SK-N-SH treated with all-trans-retinoic acid at 6 μM for 48 hours (cell line): ENCODE results near the gene ZNF281.
A peak's percentile ranks its signal among the peaks of the same experiment; 100 is the strongest.
"Not testable (repeated sequence)": the region's sequence is repeated elsewhere in the genome, so short reads cannot be mapped to it uniquely, and the experiment has no call there.

ENCODE experiments used
- ATAC-seq: fragments of 200-7000 bp; cut with Tn5 transposase; 3 replicates; pipeline ENCODE4 v1.9.1; 2020; ENCODE audit warnings: mild to moderate bottlenecking, moderate library complexity
- ARNTL ChIP-seq: fragments of 450-650 bp; formaldehyde crosslinking; IDR thresholded peaks from 2 replicates; pipeline ENCODE4 v1.5.0; 2020; ENCODE audit warnings: low read depth, mild to moderate bottlenecking, moderate library complexity, borderline replicate concordance
- BACH2 ChIP-seq: fragments of 250-450 bp; sonication (Bioruptor Pico); IDR thresholded peaks from 2 replicates; pipeline ENCODE4 v1.9.0; 2021; ENCODE audit warnings: mild to moderate bottlenecking, borderline replicate concordance
- ESRRG ChIP-seq: fragments of 250-450 bp; sonication (Bioruptor Pico); IDR thresholded peaks from 2 replicates; pipeline ENCODE4 v1.6.1; 2021; ENCODE audit warnings: mild to moderate bottlenecking
- GLIS3 ChIP-seq: fragments of 250-450 bp; sonication (Bioruptor Pico); IDR thresholded peaks from 2 replicates; pipeline ENCODE4 v1.5.0; 2020; ENCODE audit warnings: mild to moderate bottlenecking, moderate library complexity
- ISL1 ChIP-seq: fragments of 250-450 bp; sonication (Bioruptor Pico); IDR thresholded peaks from 2 replicates; pipeline ENCODE4 v2.1.2; 2022; ENCODE audit warnings: mild to moderate bottlenecking, moderate library complexity
- OSR1 ChIP-seq: fragments of 250-450 bp; sonication (Bioruptor Pico); IDR thresholded peaks from 2 replicates; pipeline ENCODE4 v1.8.0; 2022; ENCODE audit warnings: moderate library complexity, mild to moderate bottlenecking, inconsistent platforms
- PPARA ChIP-seq: fragments of 250-450 bp; sonication (Bioruptor Pico); IDR thresholded peaks from 2 replicates; pipeline ENCODE4 v1.5.0; 2020; ENCODE audit warnings: mild to moderate bottlenecking, borderline replicate concordance
- SNAI2 ChIP-seq: fragments of 250-450 bp; sonication (Bioruptor Pico); IDR thresholded peaks from 2 replicates; pipeline ENCODE4 v1.5.0; 2020; ENCODE audit warnings: mild to moderate bottlenecking, moderate library complexity
- TCF4 ChIP-seq: fragments of 250-450 bp; sonication (Bioruptor Pico); IDR thresholded peaks from 2 replicates; pipeline ENCODE4 v1.8.0; 2021; ENCODE audit warnings: mild to moderate bottlenecking, moderate library complexity, borderline replicate concordance
- ZC3H10 ChIP-seq: fragments of 250-450 bp; sonication (Bioruptor Pico); IDR thresholded peaks from 2 replicates; pipeline ENCODE4 v1.5.1; 2021; ENCODE audit warnings: mild to moderate bottlenecking, moderate library complexity
- ZFP30 ChIP-seq: fragments of 450-650 bp; formaldehyde crosslinking; IDR thresholded peaks from 2 replicates; pipeline ENCODE4 v1.5.0; 2022; ENCODE audit warnings: mild to moderate bottlenecking, moderate library complexity
- ZNF565 ChIP-seq: fragments of 450-650 bp; formaldehyde crosslinking; conservative IDR thresholded peaks from 2 replicates; pipeline ENCODE4 v1.5.0; 2020; ENCODE audit warnings: low read depth, mild to moderate bottlenecking, moderate library complexity
- ZNF70 ChIP-seq: fragments of 450-650 bp; formaldehyde crosslinking; IDR thresholded peaks from 2 replicates; pipeline ENCODE4 v1.5.0; 2020; ENCODE audit warnings: mild to moderate bottlenecking, moderate library complexity
- TF ChIP-seq, protein P1 (sequence below): fragments of 250-450 bp; sonication (Bioruptor Pico); IDR thresholded peaks from 2 replicates; pipeline ENCODE4 v1.5.0; 2020; ENCODE audit warnings: mild to moderate bottlenecking, moderate library complexity
- TF ChIP-seq, protein P2 (sequence below): fragments of 250-450 bp; sonication (Bioruptor Pico); IDR thresholded peaks from 2 replicates; pipeline ENCODE4 v1.8.0; 2021; ENCODE audit warnings: low read depth, mild to moderate bottlenecking, moderate library complexity, borderline replicate concordance
- TF ChIP-seq, protein P3 (sequence below): fragments of 250-450 bp; sonication (Bioruptor Pico); IDR thresholded peaks from 2 replicates; pipeline ENCODE4 v1.5.1; 2020; ENCODE audit warnings: low read depth, mild to moderate bottlenecking, moderate library complexity
- TF ChIP-seq, protein P4 (sequence below): fragments of 250-450 bp; sonication (Bioruptor Pico); IDR thresholded peaks from 2 replicates; pipeline ENCODE4 v1.8.0; 2020; ENCODE audit warnings: mild to moderate bottlenecking, moderate library complexity, borderline replicate concordance

The ZNF281 gene

DNA sequence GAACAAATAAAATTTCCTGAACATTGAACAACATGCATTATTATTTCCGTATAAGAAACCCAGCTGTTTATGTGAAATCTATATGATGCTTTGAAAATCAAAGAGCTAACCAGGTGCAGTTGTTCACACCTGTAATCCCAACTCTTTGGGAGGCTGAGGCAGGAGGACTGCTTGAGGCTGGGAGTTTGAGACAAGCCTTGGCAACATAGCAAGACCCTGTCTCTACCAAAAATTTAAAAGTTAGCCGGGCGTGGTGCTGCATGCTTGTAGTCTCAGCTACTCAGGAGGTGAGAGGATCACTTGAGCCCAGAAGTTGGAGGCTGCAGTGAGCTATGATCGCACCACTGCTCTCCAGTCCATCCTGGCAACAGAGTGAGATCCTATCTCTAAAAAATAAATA, 4.8 kb upstream of the ZNF281 start:
- no peak for ATAC-seq
- TF ChIP-seq BACH2 (CRISPR knock-in tag), result no peak
- TF ChIP-seq, protein P1, sequence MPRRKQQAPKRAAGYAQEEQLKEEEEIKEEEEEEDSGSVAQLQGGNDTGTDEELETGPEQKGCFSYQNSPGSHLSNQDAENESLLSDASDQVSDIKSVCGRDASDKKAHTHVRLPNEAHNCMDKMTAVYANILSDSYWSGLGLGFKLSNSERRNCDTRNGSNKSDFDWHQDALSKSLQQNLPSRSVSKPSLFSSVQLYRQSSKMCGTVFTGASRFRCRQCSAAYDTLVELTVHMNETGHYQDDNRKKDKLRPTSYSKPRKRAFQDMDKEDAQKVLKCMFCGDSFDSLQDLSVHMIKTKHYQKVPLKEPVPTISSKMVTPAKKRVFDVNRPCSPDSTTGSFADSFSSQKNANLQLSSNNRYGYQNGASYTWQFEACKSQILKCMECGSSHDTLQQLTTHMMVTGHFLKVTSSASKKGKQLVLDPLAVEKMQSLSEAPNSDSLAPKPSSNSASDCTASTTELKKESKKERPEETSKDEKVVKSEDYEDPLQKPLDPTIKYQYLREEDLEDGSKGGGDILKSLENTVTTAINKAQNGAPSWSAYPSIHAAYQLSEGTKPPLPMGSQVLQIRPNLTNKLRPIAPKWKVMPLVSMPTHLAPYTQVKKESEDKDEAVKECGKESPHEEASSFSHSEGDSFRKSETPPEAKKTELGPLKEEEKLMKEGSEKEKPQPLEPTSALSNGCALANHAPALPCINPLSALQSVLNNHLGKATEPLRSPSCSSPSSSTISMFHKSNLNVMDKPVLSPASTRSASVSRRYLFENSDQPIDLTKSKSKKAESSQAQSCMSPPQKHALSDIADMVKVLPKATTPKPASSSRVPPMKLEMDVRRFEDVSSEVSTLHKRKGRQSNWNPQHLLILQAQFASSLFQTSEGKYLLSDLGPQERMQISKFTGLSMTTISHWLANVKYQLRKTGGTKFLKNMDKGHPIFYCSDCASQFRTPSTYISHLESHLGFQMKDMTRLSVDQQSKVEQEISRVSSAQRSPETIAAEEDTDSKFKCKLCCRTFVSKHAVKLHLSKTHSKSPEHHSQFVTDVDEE, result no peak
- TF ChIP-seq ZFP30 (CRISPR knock-in tag), result no peak
- TF ChIP-seq SNAI2 (CRISPR knock-in tag), result no peak
- no peak for TF ChIP-seq ARNTL (CRISPR knock-in tag)
- no peak for TF ChIP-seq OSR1 (CRISPR knock-in tag)
- TF ChIP-seq ZNF565 (CRISPR knock-in tag), result no peak
- TF ChIP-seq, protein P2, sequence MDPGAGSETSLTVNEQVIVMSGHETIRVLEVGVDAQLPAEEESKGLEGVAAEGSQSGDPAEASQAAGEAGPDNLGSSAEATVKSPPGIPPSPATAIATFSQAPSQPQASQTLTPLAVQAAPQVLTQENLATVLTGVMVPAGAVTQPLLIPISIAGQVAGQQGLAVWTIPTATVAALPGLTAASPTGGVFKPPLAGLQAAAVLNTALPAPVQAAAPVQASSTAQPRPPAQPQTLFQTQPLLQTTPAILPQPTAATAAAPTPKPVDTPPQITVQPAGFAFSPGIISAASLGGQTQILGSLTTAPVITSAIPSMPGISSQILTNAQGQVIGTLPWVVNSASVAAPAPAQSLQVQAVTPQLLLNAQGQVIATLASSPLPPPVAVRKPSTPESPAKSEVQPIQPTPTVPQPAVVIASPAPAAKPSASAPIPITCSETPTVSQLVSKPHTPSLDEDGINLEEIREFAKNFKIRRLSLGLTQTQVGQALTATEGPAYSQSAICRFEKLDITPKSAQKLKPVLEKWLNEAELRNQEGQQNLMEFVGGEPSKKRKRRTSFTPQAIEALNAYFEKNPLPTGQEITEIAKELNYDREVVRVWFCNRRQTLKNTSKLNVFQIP (CRISPR knock-in tag), result no peak

DNA sequence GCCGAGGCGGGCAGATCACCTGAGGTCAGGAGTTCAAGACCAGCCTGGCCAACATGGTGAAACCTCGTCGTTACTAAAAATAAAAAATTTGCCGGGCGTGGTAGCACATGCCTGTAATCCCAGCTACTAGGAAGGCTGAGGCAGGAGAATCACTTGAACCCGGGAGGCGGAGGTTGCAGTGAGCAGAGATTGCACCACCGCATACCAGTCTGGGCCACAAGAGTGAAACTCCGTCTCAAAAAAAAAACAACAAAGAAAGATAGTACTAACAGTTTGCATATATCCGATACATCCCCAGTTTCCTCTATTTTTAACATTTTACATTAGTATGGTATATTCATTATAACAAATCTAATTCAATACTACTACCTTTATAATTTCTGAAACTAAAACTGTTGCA, 3.9 kb upstream of the ZNF281 start:
- ATAC-seq, result not testable (repeated sequence)

DNA sequence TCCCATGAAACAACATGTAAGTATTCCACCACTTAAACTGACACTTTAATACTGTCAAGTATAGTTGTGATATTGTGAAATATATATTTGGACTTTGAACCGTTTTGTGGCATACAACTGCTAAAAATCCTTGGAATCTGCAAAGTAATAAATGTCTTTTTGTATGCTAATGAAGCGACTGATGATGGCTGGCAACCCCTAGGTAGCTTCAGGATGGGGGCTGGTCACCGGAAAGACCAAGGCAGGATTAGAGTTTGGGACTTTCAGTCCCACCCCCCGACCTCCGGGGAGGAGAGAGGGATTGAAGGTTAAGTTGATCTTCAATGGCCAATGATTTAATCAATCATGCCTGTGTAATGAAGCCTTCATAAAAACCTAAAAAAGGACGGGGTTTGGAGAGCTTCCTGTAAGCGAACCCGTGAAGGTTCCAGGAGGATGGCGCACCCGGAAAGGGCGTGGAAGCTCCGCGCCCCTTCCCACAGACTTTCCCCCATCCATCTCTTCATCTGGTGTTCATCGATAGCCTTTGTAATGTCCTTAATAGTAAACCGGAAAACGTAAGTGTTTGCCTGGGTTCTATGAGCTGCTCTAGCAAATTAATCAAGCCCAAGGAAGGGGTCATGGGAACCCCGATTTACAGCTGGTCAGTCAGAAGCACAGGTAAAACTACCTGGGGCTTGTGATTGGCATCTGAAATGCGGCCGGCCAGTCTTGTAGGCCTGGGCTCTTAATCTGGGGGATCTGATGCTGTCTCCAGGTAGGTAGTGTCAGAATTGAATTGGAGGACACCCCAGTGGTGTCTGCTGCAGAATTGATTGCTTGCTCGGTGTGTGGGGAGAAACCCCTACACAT, 1.8 kb upstream of the ZNF281 start:
- no peak for ATAC-seq

DNA sequence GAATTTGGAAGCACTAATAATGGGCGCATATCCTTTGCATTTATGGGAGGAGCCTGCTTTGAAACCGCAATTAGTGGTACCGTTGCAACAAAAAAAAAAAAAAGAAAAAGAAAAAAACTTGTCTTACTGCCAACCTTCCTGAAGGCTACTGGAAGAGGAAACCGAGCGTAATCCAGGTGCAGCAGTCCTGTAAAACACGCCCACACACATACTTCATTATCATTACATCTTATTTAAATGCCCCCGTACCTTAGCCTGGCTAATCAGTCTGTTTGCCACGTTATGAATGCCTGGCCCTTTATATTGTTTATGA, 686 bp upstream of the ZNF281 start:
- no peak for TF ChIP-seq GLIS3 (CRISPR knock-in tag)
- no peak; the same call in 2 of the 3 replicates for ATAC-seq

More for the DNA sequence above, 1.8 kb upstream of the ZNF281 start:
- TF ChIP-seq ZNF565 (CRISPR knock-in tag), result no peak
- TF ChIP-seq, protein P1, result no peak

DNA sequence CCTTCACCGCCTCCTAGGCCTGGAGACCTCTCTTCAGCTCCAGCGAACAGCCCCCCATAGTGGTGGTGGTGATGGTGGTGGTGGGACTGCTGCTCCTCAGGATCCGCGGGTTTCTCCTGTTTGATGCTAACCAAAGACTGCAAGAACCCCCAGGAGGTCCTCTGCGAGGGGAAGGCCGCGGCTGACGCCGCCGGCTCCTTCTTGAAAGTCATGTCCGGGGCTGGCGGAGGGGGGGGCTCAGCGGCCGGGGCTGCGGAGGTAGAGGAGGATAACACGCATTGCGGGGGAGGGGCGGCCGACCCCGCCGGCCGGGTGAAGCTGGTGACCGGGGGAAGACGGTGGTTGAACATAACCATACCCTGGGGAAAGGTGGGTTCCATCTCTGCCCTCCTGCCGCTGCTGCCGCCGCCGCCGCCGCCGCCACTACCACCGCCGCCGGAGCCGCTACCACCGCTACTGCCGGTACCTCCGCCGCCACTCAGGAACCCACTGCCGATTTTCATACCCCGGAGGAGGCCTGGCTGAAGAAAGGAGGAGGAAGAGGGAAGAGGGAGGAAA, 554 bp downstream of the ZNF281 start:
- ATAC-seq, result peak; percentile 69

More for the DNA sequence above, 554 bp downstream of the ZNF281 start:
- TF ChIP-seq ESRRG (no peak), OSR1 (CRISPR knock-in tag) (no peak), PPARA (no peak), BACH2 (CRISPR knock-in tag) (no peak), ZNF565 (CRISPR knock-in tag) (no peak), ZC3H10 (no peak), ZFP30 (CRISPR knock-in tag) (no peak), ZNF70 (CRISPR knock-in tag) (no peak), TCF4 (no peak), ISL1 (CRISPR knock-in tag) (no peak), SNAI2 (CRISPR knock-in tag) (no peak)
- TF ChIP-seq, protein P3, sequence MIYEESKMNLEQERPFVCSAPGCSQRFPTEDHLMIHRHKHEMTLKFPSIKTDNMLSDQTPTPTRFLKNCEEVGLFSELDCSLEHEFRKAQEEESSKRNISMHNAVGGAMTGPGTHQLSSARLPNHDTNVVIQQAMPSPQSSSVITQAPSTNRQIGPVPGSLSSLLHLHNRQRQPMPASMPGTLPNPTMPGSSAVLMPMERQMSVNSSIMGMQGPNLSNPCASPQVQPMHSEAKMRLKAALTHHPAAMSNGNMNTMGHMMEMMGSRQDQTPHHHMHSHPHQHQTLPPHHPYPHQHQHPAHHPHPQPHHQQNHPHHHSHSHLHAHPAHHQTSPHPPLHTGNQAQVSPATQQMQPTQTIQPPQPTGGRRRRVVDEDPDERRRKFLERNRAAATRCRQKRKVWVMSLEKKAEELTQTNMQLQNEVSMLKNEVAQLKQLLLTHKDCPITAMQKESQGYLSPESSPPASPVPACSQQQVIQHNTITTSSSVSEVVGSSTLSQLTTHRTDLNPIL (CRISPR knock-in tag), result no peak
- TF ChIP-seq, protein P2 (CRISPR knock-in tag), result no peak
- TF ChIP-seq, protein P4, sequence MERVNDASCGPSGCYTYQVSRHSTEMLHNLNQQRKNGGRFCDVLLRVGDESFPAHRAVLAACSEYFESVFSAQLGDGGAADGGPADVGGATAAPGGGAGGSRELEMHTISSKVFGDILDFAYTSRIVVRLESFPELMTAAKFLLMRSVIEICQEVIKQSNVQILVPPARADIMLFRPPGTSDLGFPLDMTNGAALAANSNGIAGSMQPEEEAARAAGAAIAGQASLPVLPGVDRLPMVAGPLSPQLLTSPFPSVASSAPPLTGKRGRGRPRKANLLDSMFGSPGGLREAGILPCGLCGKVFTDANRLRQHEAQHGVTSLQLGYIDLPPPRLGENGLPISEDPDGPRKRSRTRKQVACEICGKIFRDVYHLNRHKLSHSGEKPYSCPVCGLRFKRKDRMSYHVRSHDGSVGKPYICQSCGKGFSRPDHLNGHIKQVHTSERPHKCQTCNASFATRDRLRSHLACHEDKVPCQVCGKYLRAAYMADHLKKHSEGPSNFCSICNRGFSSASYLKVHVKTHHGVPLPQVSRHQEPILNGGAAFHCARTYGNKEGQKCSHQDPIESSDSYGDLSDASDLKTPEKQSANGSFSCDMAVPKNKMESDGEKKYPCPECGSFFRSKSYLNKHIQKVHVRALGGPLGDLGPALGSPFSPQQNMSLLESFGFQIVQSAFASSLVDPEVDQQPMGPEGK (CRISPR knock-in tag), result no peak
